ENCODE measurements around the gene GALNT10.

The GALNT10 gene

GRCh38 chr5:154410786-154411185 is 220.3 kb downstream of the GALNT10 start:
- DNase-seq: no peak

GRCh38 chr5:154411338-154411737 is 220.8 kb downstream of the GALNT10 start:
- DNase-seq: no peak

- no peak for DNase-seq
Observed at GRCh38 chr5:154412316-154412715, 221.8 kb downstream of the GALNT10 start.

GRCh38 chr5:154412925-154413324 is 222.4 kb downstream of the GALNT10 start:
- DNase-seq: no peak

GRCh38 chr5:154415114-154415513 is 224.6 kb downstream of the GALNT10 start:
- no peak for DNase-seq

GRCh38 chr5:154418344-154418820 is 227.8 kb downstream of the GALNT10 start:
- no peak for DNase-seq

GRCh38 chr5:154419236-154419635 is 228.7 kb downstream of the GALNT10 start:
- DNase-seq: no peak

GRCh38 chr5:154421868-154422267 is 231.3 kb downstream of the GALNT10 start:
- DNase-seq: no peak

- DNase-seq: no peak
Observed at GRCh38 chr5:154422298-154422697, 231.8 kb downstream of the GALNT10 start.

- DNase-seq: no peak
Observed at GRCh38 chr5:154428208-154428607, 237.7 kb downstream of the GALNT10 start.

- DNase-seq: no peak
Observed at GRCh38 chr5:154429341-154429740, 238.8 kb downstream of the GALNT10 start.

GRCh38 chr5:154430466-154430865 is 239.9 kb downstream of the GALNT10 start:
- DNase-seq: no peak

GRCh38 chr5:154430961-154431630 is 240.6 kb downstream of the GALNT10 start:
- DNase-seq: no peak

- no peak for DNase-seq
Observed at GRCh38 chr5:154435226-154435625, 244.7 kb downstream of the GALNT10 start.

GRCh38 chr5:154437281-154437965 is 246.9 kb downstream of the GALNT10 start:
- DNase-seq: no peak

GRCh38 chr5:154440540-154440939 is 250.0 kb downstream of the GALNT10 start:
- no peak for DNase-seq

- DNase-seq: no peak
Observed at GRCh38 chr5:154442801-154443200, 252.3 kb downstream of the GALNT10 start.

- DNase-seq: no peak
Observed at GRCh38 chr5:154444556-154445421, 254.3 kb downstream of the GALNT10 start.

- peak; percentile 94 for DNase-seq
Observed at GRCh38 chr5:154445422-154446194, 255.1 kb downstream of the GALNT10 start, which contains the start of gene SAP30L. SAP30L (plus strand) TSS chr5:154445997; CDS start chr5:154446605, 608 bp downstream.

- peak; percentile 14 to 38 for DNase-seq
Observed at GRCh38 chr5:154446195-154447088, 255.9 kb downstream of the GALNT10 start.

GRCh38 chr5:154447089-154447725 is 256.7 kb downstream of the GALNT10 start:
- DNase-seq: no peak

All from stimulated activated CD4-positive, alpha-beta T cell treated with anti-CD3 and anti-CD28 coated beads, Interleukin-4, amount 100 ng/mL, for 4 hours (primary cell).